Raji (cell line): ENCODE measurements around the gene NTNG1.

ENCODE experiments used
- POLR2A ChIP-seq: IDR thresholded peaks from 2 replicates; pipeline ENCODE4 v1.6.1; 2011; ENCODE audit warnings: low read depth, low read length, control low read depth; ENCODE audit not compliant: insufficient read depth

Gene NTNG1

GRCh38 chr1:107526524-107527198 lies 385.8 kb downstream of the NTNG1 start:
- TF ChIP-seq POLR2A, result no peak

- TF ChIP-seq POLR2A, result no peak
These were observed 388.8 kb downstream of the NTNG1 start for GRCh38 chr1:107529511-107530149.

GRCh38 chr1:107530543-107530942 lies 389.7 kb downstream of the NTNG1 start:
- no peak for TF ChIP-seq POLR2A

DNA sequence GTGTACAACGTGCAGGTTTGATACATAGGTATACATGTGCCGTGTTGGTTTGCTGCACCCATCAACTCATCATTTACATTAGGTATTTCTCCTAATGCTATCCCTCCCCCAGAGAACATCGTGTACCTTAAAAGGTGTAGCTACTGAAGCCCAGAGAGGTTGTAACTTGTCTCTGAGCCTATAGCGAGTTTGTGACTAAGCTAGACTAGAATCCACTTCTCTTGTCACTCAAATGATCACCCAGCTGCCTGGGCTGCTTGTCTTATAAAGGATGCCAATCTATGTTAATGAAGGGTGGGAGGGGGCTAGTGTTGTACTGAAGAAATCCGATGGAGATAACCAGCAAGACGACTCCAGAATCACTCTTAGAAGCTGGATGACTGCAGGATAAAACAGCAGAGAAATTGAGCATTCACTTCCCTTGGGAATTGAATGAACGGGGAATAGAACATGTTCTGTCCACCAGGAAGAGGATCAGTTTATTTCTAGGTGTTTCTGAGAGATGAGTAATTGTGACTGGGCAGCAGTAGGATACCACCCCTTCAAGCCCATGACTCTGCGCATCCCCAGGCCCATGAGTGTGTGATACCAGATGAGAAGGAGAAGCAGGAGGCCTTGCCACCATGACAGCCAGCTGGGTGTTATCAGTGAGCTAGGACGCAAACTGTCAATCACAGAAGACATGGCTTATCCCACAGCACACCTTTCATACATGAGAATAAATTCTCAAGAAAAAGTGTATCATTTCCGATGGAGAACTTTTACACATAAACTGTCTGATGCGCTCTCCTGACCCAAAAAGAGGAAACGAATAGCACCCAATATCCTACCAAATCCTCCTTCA lies 390.4 kb downstream of the NTNG1 start:
- no peak for TF ChIP-seq POLR2A

DNA sequence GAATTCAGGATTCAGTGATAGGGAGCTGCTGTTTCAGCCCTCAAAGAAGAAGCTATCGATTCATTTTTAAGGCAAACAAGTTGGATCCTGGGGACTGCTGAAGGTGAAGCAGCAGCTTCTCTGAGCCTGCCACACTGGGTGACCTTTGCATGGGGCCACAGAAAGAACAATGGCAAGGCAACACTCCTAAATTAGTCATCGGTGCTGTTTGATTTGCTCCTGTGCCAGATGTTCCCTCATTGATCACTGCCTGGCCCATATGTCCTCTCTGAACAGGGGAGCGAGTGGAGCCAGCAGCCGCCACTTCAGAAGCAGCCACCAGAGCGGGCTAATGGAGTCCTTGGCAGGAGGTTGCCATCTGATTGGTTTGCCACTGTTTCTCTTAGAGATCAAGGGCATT lies 391.5 kb downstream of the NTNG1 start:
- no peak for TF ChIP-seq POLR2A
